SU-DHL-6 (cell line): ENCODE results near the gene BAG3.

Source experiments
- H2AFZ ChIP-seq: fragments of 200-600 bp; sonication (generic); 2 replicates; pipeline ENCODE4 v1.6.1; 2014; ENCODE audit warnings: low read depth, mild to moderate bottlenecking, moderate library complexity, mixed read lengths, antibody characterized with exemption, low read length; ENCODE audit not compliant: severe bottlenecking
- H3F3A ChIP-seq: fragments of 200-600 bp; shearing (Covaris generic); 2 replicates; pipeline ENCODE4 v1.6.0; 2016; ENCODE audit warnings: antibody characterized with exemption, mild to moderate bottlenecking; ENCODE audit not compliant: insufficient read depth
- H3K27ac ChIP-seq: fragments of 200-600 bp; sonication (generic); 2 replicates; pipeline ENCODE4 v1.5.1; 2016; ENCODE audit warnings: low read depth, mild to moderate bottlenecking, low read length, moderate library complexity, mixed read lengths
- H3K27me3 ChIP-seq: fragments of 200-600 bp; sonication (generic), shearing (Covaris generic); 2 replicates; pipeline ENCODE4 v1.6.0; 2014; ENCODE audit warnings: mild to moderate bottlenecking, low read length
- H3K36me3 ChIP-seq: fragments of 200-600 bp; sonication (generic); 2 replicates; pipeline ENCODE4 v1.6.1; 2014; ENCODE audit warnings: mild to moderate bottlenecking, low read length, mixed read lengths
- H3K4me2 ChIP-seq: fragments of 300-600, 200-600 bp; shearing (Covaris generic), sonication (generic); 2 replicates; pipeline ENCODE4 v1.6.0; 2014; ENCODE audit warnings: low read length, low read depth, mild to moderate bottlenecking; ENCODE audit not compliant: poor library complexity, severe bottlenecking
- H3K4me3 ChIP-seq: fragments of 200-600 bp; sonication (generic); 2 replicates; pipeline ENCODE4 v1.5.1; 2014; ENCODE audit warnings: antibody characterized with exemption, low read length, mild to moderate bottlenecking, mixed read lengths; ENCODE audit not compliant: insufficient read depth, poor library complexity, severe bottlenecking
- H3K79me2 ChIP-seq: fragments of 200-600 bp; sonication (generic); 2 replicates; pipeline ENCODE4 v1.6.1; 2014; ENCODE audit warnings: mild to moderate bottlenecking, low read length, moderate library complexity; ENCODE audit not compliant: insufficient read depth
- H3K9ac ChIP-seq: fragments of 200-600 bp; sonication (generic); 2 replicates; pipeline ENCODE4 v1.7.0; 2014; ENCODE audit warnings: mild to moderate bottlenecking, low read length
- H3K9me2 ChIP-seq: fragments of 200-600 bp; sonication (generic); replicated peaks from 2 replicates; pipeline ENCODE4 v1.6.1; 2014; ENCODE audit warnings: low read length; ENCODE audit not compliant: insufficient read depth
- H3K9me3 ChIP-seq: fragments of 200-600 bp; sonication (generic); 2 replicates; pipeline ENCODE4 v1.6.1; 2014; ENCODE audit warnings: low read length, mixed read lengths; ENCODE audit not compliant: insufficient read depth
- H4K20me1 ChIP-seq: fragments of 200-600 bp; sonication (generic); 2 replicates; pipeline ENCODE4 v1.6.1; 2014; ENCODE audit warnings: low read depth, mild to moderate bottlenecking, antibody characterized with exemption, low read length, moderate library complexity, mixed read lengths
- CTCF ChIP-seq: fragments of 200-600 bp; sonication (generic); IDR thresholded peaks from one replicate; pipeline ENCODE4 v1.5.1; 2017; ENCODE audit warnings: antibody characterized with exemption, mild to moderate bottlenecking, low read length, moderate library complexity; ENCODE audit not compliant: insufficient read depth, poor library complexity, severe bottlenecking
- EZH2phosphoT487 ChIP-seq: fragments of 200-600 bp; sonication (generic), shearing (Covaris generic); conservative IDR thresholded peaks from 2 replicates; pipeline ENCODE4 v1.6.1; 2018; ENCODE audit warnings: mild to moderate bottlenecking, antibody characterized with exemption, low read length, moderate library complexity, mixed read lengths

The BAG3 gene

GRCh38 chr10:119656760-119657159 is 5.6 kb downstream of the BAG3 start:
- Histone ChIP-seq H3K9me2 (no peaks in the 10 kb centered on the region), H2AFZ (no peak overlapping the region), H3K9me3 (no peaks in the 10 kb centered on the region), H3K9ac (no peak overlapping the region), H3K27ac (no peak overlapping the region), H3K4me3 (no peak overlapping the region), H4K20me1 (no peaks in the 10 kb centered on the region), H3K79me2 (no peaks in the 10 kb centered on the region), H3K27me3 (no peaks in the 10 kb centered on the region), H3K36me3 (no peaks in the 10 kb centered on the region), H3K4me2 (no peak overlapping the region), H3F3A (peaks cover 10% of the 10 kb centered on the region)
- TF ChIP-seq CTCF: no peak
- no peak for TF ChIP-seq EZH2phosphoT487

GRCh38 chr10:119657725-119658124 is 6.5 kb downstream of the BAG3 start:
- Histone ChIP-seq H3F3A (peaks cover 3% of the 10 kb centered on the region; the same call in 1 of the 2 replicates), H3K27me3 (no peaks in the 10 kb centered on the region), H3K4me3 (no peak overlapping the region), H3K36me3 (no peaks in the 10 kb centered on the region), H3K9ac (no peak overlapping the region), H3K9me3 (no peaks in the 10 kb centered on the region), H2AFZ (no peak overlapping the region), H4K20me1 (no peaks in the 10 kb centered on the region), H3K4me2 (no peak overlapping the region), H3K9me2 (no peaks in the 10 kb centered on the region), H3K79me2 (no peaks in the 10 kb centered on the region), H3K27ac (no peak overlapping the region)
- TF ChIP-seq EZH2phosphoT487 (no peak), CTCF (no peak)

GRCh38 chr10:119658274-119658673 is 7.1 kb downstream of the BAG3 start:
- H3K4me2 ChIP-seq: no peak overlapping the region
- H3K9ac ChIP-seq: no peak overlapping the region
- H3K27ac ChIP-seq: no peak overlapping the region
- no peaks in the 10 kb centered on the region for H3K36me3 ChIP-seq
- no peaks in the 10 kb centered on the region for H3K27me3 ChIP-seq
- no peak overlapping the region for H2AFZ ChIP-seq
- H4K20me1 ChIP-seq: no peaks in the 10 kb centered on the region
- no peaks in the 10 kb centered on the region for H3F3A ChIP-seq
- TF ChIP-seq EZH2phosphoT487 (no peak), CTCF (no peak)
- no peaks in the 10 kb centered on the region for H3K79me2 ChIP-seq
- H3K9me3 ChIP-seq: no peaks in the 10 kb centered on the region
- no peak overlapping the region for H3K4me3 ChIP-seq
- no peaks in the 10 kb centered on the region for H3K9me2 ChIP-seq
